Endothelial cell of umbilical vein (primary cell): ENCODE data around the gene DDX47. TPM values are rescaled to one million over a fixed set of nuclear protein-coding genes. Genes with fewer than 3 reads are reported as not detected.

Source experiments
- BruUV-seq: library from RNA; stranded (reverse); fragments of 400-500 nt; replicated peaks from 2 replicates; lab custom pipeline; 2021; lab: Mats Ljungman, UMichigan
- CTCF ChIA-PET: fragments of 300-600, 350-600 bp; sonication (Branson Sonifier 250); formaldehyde crosslinking; loops from one replicate; lab custom pipeline; 2021; ENCODE audit warnings: antibody characterized with exemption, inconsistent platforms; lab: Charles Lee
- POLR2A ChIA-PET: fragments of 300-600, 350-600 bp; sonication (Branson Sonifier 250); formaldehyde crosslinking; loops from one replicate; lab custom pipeline; 2021; ENCODE audit warnings: antibody characterized with exemption, inconsistent platforms; lab: Charles Lee
- DNase-seq: peaks from one replicate; pipeline ENCODE4 v3.0.0-alpha.2; 2011; ENCODE audit warnings: low read depth, low spot score
- FAIRE-seq: peaks from 2 replicates; lab custom pipeline; 2011; peaks lifted over from hg19 to GRCh38; lab: Jason Lieb, UNC
- H2AFZ ChIP-seq: 2 replicates; pipeline ENCODE4 v1.6.0; 2012; ENCODE audit warnings: low read depth, low read length, control low read depth, inconsistent platforms
- H3K27ac ChIP-seq: 2 replicates; pipeline ENCODE4 v1.5.1; 2011; ENCODE audit warnings: low read depth, mild to moderate bottlenecking, control low read depth, low read length, moderate library complexity; ENCODE audit not compliant: insufficient read depth
- H3K27me3 ChIP-seq, 2 experiments: 2 replicates each; pipeline versions ENCODE4 v1.6.0 to v1.6.1; 2011; ENCODE audit warnings: low read length in 2 of 2, mixed read lengths in 1 of 2; ENCODE audit not compliant: control insufficient read depth in 2 of 2, insufficient read depth in 2 of 2
- H3K36me3 ChIP-seq, 2 experiments: 2 replicates in 1 of 2; 3 replicates in 1 of 2; pipeline ENCODE4 v1.5.1; 2011; ENCODE audit warnings: low read length in 2 of 2, mild to moderate bottlenecking in 1 of 2, moderate library complexity in 1 of 2; ENCODE audit not compliant: control insufficient read depth in 2 of 2, insufficient read depth in 2 of 2; ENCODE audit errors: extremely low read depth in 1 of 2
- H3K4me1 ChIP-seq: 3 replicates; pipeline ENCODE4 v1.5.1; 2011; ENCODE audit warnings: mild to moderate bottlenecking, low read length; ENCODE audit not compliant: control insufficient read depth, insufficient read depth; ENCODE audit errors: extremely low read depth
- H3K4me2 ChIP-seq: 2 replicates; pipeline ENCODE4 v1.6.1; 2011; ENCODE audit warnings: low read length, control low read depth, mixed read lengths; ENCODE audit not compliant: insufficient read depth
- H3K4me3 ChIP-seq, 3 experiments: fragments of 200-600 bp in 1 of 3; sonication (generic), shearing (Covaris generic) in 1 of 3; replicated peaks in 1 of 3; 2 replicates each; pipeline ENCODE4 v1.5.1; 2011 to 2016; ENCODE audit warnings: control low read depth in 3 of 3, low read length in 3 of 3, mild to moderate bottlenecking in 2 of 3, inconsistent platforms in 1 of 3, low read depth in 1 of 3, moderate library complexity in 1 of 3; ENCODE audit not compliant: insufficient read depth in 1 of 3
- H3K79me2 ChIP-seq: 2 replicates; pipeline ENCODE4 v1.6.0; 2012; ENCODE audit warnings: low read length, inconsistent platforms; ENCODE audit not compliant: control insufficient read depth, insufficient read depth
- H3K9ac ChIP-seq: replicated peaks from 2 replicates; pipeline ENCODE3; 2011; ENCODE audit warnings: low read length, control low read depth; ENCODE audit not compliant: insufficient read depth; ENCODE audit errors: extremely low read depth
- H3K9me1 ChIP-seq: replicated peaks from 3 replicates; pipeline ENCODE4 v1.6.0; 2011; ENCODE audit warnings: mild to moderate bottlenecking, low read length; ENCODE audit not compliant: control insufficient read depth, insufficient read depth; ENCODE audit errors: extremely low read depth
- H3K9me3 ChIP-seq: replicated peaks from 2 replicates; pipeline ENCODE4 v1.5.1; 2012; ENCODE audit warnings: low read length, inconsistent platforms; ENCODE audit not compliant: control insufficient read depth, insufficient read depth
- H4K20me1 ChIP-seq: replicated peaks from 2 replicates; pipeline ENCODE3; 2011; ENCODE audit warnings: mild to moderate bottlenecking, low read length; ENCODE audit not compliant: control insufficient read depth, insufficient read depth; ENCODE audit errors: extremely low read depth
- CTCF ChIP-seq, 2 donors: IDR thresholded peaks; 1 replicate in 1 of 2; 2 replicates in 1 of 2; pipeline ENCODE4 v1.5.1; 2011; ENCODE audit warnings: low read length in 2 of 2, mild to moderate bottlenecking in 2 of 2, moderate library complexity in 2 of 2, control low read depth in 1 of 2, inconsistent platforms in 1 of 2, low read depth in 1 of 2; ENCODE audit not compliant: insufficient read depth in 1 of 2; ENCODE audit errors: extremely low read depth in 1 of 2
- EZH2 ChIP-seq: IDR thresholded peaks from 2 replicates; pipeline ENCODE4 v1.6.1; 2012; ENCODE audit warnings: borderline replicate concordance, low read depth, mild to moderate bottlenecking, moderate library complexity, low read length, inconsistent platforms; ENCODE audit not compliant: severe bottlenecking
- FOS ChIP-seq: IDR thresholded peaks from 2 replicates; pipeline ENCODE4 v1.6.1; 2011; ENCODE audit warnings: mild to moderate bottlenecking, low read length, moderate library complexity, borderline replicate concordance; ENCODE audit not compliant: insufficient read depth
- GATA2 ChIP-seq: IDR thresholded peaks from 2 replicates; pipeline ENCODE4 v1.7.0; 2011; ENCODE audit warnings: low read depth, mild to moderate bottlenecking, moderate library complexity, mixed read lengths, low read length; ENCODE audit not compliant: insufficient read length, insufficient read depth
- JUN ChIP-seq: IDR thresholded peaks from 2 replicates; pipeline ENCODE4 v1.6.1; 2011; ENCODE audit warnings: borderline replicate concordance, low read depth; ENCODE audit not compliant: insufficient read length, insufficient read depth
- MAX ChIP-seq: IDR thresholded peaks from 2 replicates; pipeline ENCODE4 v1.6.1; 2011; ENCODE audit not compliant: insufficient read depth, insufficient read length
- MYC ChIP-seq: IDR thresholded peaks from one replicate; pipeline ENCODE4 v1.6.1; 2011; ENCODE audit warnings: mild to moderate bottlenecking, low read depth, low read length
- POLR2A ChIP-seq: IDR thresholded peaks from 2 replicates; pipeline ENCODE4 v1.6.1; 2012; ENCODE audit warnings: low read depth, mild to moderate bottlenecking, control low read depth, low read length
- POLR2AphosphoS5 ChIP-seq: IDR thresholded peaks from 2 replicates; pipeline ENCODE4 v1.6.1; 2012; ENCODE audit warnings: low read depth, mild to moderate bottlenecking, control low read depth, low read length, moderate library complexity; ENCODE audit not compliant: insufficient read depth
- dilution Hi-C: fragments of 300-500 bp; cut with MboI; formaldehyde crosslinking; loops from one replicate; pipeline ENCODE4 v1.15.0; 2019; ENCODE audit warnings: low sequenced_read_pairs; ENCODE audit not compliant: extremely low pct_ligation_motif_present
- intact Hi-C: fragments of 100-400 bp; cut with micrococcal nuclease; formaldehyde crosslinking; loops from one replicate; pipeline ENCODE4 v1.10.0; 2022
- polyA plus RNA-seq, 4 experiments: library from polyadenylated mRNA; depleted of rRNA in 3 of 4; stranded (reverse) in 3 of 4; unstranded in 1 of 4; fragments of >200 nt; gene quantifications; 2 replicates each; pipeline versions ENCODE4 v1.2.1 to v1.2.3, GENCODE V29; 2011 to 2012; ENCODE audit warnings: missing spikeins in 1 of 4
- total RNA-seq: library from RNA; stranded (reverse); gene quantifications from 2 replicates; pipeline ENCODE4 v1.2.3, GENCODE V29; 2021

DDX47 gene
- total and polyA plus RNA-seq, 2 donors (not counting 3 experiments of a cell fraction or from before 2014, with no cell fraction given): 73.4 to 74.6 TPM

GRCh38 chr12:12790956-12791355, 22.2 kb upstream of the DDX47 start:
- no peak overlapping the region for H3K27ac ChIP-seq
- no TSS peak for BruUV-seq
- no peaks in the 10 kb centered on the region for H3K9me1 ChIP-seq
- peaks cover 29% of the 10 kb centered on the region for H3K4me1 ChIP-seq
- H2AFZ ChIP-seq: no peak overlapping the region
- intact Hi-C loops: no loop called here
- H3K79me2 ChIP-seq: peaks cover 12% of the 10 kb centered on the region
- no peaks in the 10 kb centered on the region for H3K9me3 ChIP-seq
- no peaks in the 10 kb centered on the region for H3K27me3 ChIP-seq
- ChIA-PET CTCF (interaction anchor here (2.2 to 5.4 kb wide), 3 partner anchors 46 to 185 kb away, joined by 14 to 40 read pairs (median 21); no protein-coding TSS in a partner anchor), POLR2A (no interaction called here)
- H4K20me1 ChIP-seq: no peaks in the 10 kb centered on the region
- FAIRE-seq (no peak), DNase-seq (no peak)
- H3K9ac ChIP-seq: no peak overlapping the region
- TF ChIP-seq MAX (no peak), GATA2 (no peak), JUN (no peak), POLR2A (no peak), POLR2AphosphoS5 (no peak), EZH2 (no peak), FOS (no peak), CTCF (IDR thresholded peaks at IDR 0.05; ENCODE audit: extremely low read depth in 1 of 2, insufficient read depth in 1 of 2, low read depth in 1 of 2, low read length in 2 of 2) (no peak), MYC (no peak)
- H3K36me3 ChIP-seq: no peaks in the 10 kb centered on the region
- dilution Hi-C loops: no loop called here
- no peak overlapping the region for H3K4me2 ChIP-seq
- no peak overlapping the region for H3K4me3 ChIP-seq
